IMR-90 (cell line): ENCODE results near the gene PTH. TPM values are rescaled to one million over a fixed set of nuclear protein-coding genes. Genes with fewer than 3 reads are reported as not detected.

Experiments
- ATAC-seq: fragments of 200-7000 bp; cut with Tn5 transposase; 2 replicates; pipeline ENCODE4 v1.9.1; 2020; ENCODE audit warnings: low read depth, mild to moderate bottlenecking, moderate library complexity
- BruUV-seq: library from RNA; stranded (reverse); fragments of 400-500 nt; replicated peaks from 2 replicates; lab custom pipeline; 2021; lab: Mats Ljungman, UMichigan
- CTCF ChIA-PET: fragments of 300-600 bp; formaldehyde crosslinking; extraction: SDS; loops from one replicate; lab custom pipeline; 2021; ENCODE audit warnings: antibody characterized with exemption; lab: Yijun Ruan, JAX
- POLR2A ChIA-PET: fragments of 300-600 bp; sonication (Branson Sonifier 250); formaldehyde crosslinking; loops from one replicate; lab custom pipeline; 2022; ENCODE audit warnings: antibody characterized with exemption; ENCODE audit not compliant: unreplicated experiment; lab: Charles Lee
- DNase-seq: peaks from one replicate; pipeline ENCODE4 v3.0.0; 2013
- H2AFZ ChIP-seq: replicated peaks from 2 replicates; pipeline ENCODE3; 2013; ENCODE audit warnings: low read length, mild to moderate bottlenecking; ENCODE audit not compliant: poor library complexity
- H2AK5ac ChIP-seq: 2 replicates; pipeline ENCODE4 v1.6.1; 2013; ENCODE audit warnings: low read depth, low read length, inconsistent platforms
- H2AK9ac ChIP-seq: replicated peaks from 2 replicates; pipeline ENCODE3; 2013; ENCODE audit warnings: mild to moderate bottlenecking, low read depth, low read length, moderate library complexity; ENCODE audit not compliant: poor library complexity
- H2BK120ac ChIP-seq: 2 replicates; pipeline ENCODE4 v1.6.1; 2013; ENCODE audit warnings: low read depth, low read length, inconsistent platforms
- H2BK15ac ChIP-seq: 3 replicates; pipeline ENCODE4 v1.6.1; 2013; ENCODE audit warnings: low read depth, low read length, inconsistent platforms
- H2BK20ac ChIP-seq: 2 replicates; pipeline ENCODE4 v1.6.1; 2013; ENCODE audit warnings: low read depth, mild to moderate bottlenecking, inconsistent platforms, low read length, moderate library complexity
- H2BK5ac ChIP-seq: 2 replicates; pipeline ENCODE4 v1.6.1; 2013; ENCODE audit warnings: mild to moderate bottlenecking, low read depth, low read length, inconsistent platforms; ENCODE audit not compliant: poor library complexity, severe bottlenecking
- H3K14ac ChIP-seq: replicated peaks from 2 replicates; pipeline ENCODE4 v1.6.1; 2013; ENCODE audit warnings: low read depth, low read length, inconsistent platforms
- H3K18ac ChIP-seq: 2 replicates; pipeline ENCODE4 v1.6.1; 2013; ENCODE audit warnings: low read depth, low read length, control low read depth
- H3K23ac ChIP-seq: 2 replicates; pipeline ENCODE4 v1.6.1; 2013; ENCODE audit warnings: low read depth, low read length, inconsistent platforms
- H3K27ac ChIP-seq: 2 replicates; pipeline ENCODE4 v1.5.1; 2013; ENCODE audit warnings: mild to moderate bottlenecking, control low read depth, low read length; ENCODE audit not compliant: insufficient read depth
- H3K27me3 ChIP-seq: 2 replicates; pipeline ENCODE4 v1.6.1; 2013; ENCODE audit warnings: low read length; ENCODE audit not compliant: control insufficient read depth, insufficient read depth
- H3K36me3 ChIP-seq: 2 replicates; pipeline ENCODE4 v1.6.1; 2013; ENCODE audit warnings: low read length, mixed read lengths; ENCODE audit not compliant: control insufficient read depth, insufficient read depth
- H3K4ac ChIP-seq: 2 replicates; pipeline ENCODE4 v1.6.1; 2013; ENCODE audit warnings: low read depth, low read length, inconsistent platforms
- H3K4me1 ChIP-seq: 2 replicates; pipeline ENCODE4 v1.6.1; 2013; ENCODE audit warnings: low read length, mixed read lengths; ENCODE audit not compliant: control insufficient read depth, insufficient read depth
- H3K4me2 ChIP-seq: 2 replicates; pipeline ENCODE4 v1.6.1; 2013; ENCODE audit warnings: low read depth, mild to moderate bottlenecking, control low read depth, low read length, moderate library complexity
- H3K4me3 ChIP-seq: 2 replicates; pipeline ENCODE4 v1.5.1; 2013; ENCODE audit warnings: low read depth, mild to moderate bottlenecking, control low read depth, low read length, moderate library complexity; ENCODE audit not compliant: insufficient read depth
- H3K56ac ChIP-seq: 2 replicates; pipeline ENCODE4 v1.6.1; 2013; ENCODE audit warnings: low read length, inconsistent platforms; ENCODE audit not compliant: insufficient read depth; ENCODE audit errors: extremely low read depth
- H3K79me1 ChIP-seq, 2 experiments: 2 replicates each; pipeline ENCODE4 v1.6.1; 2013; ENCODE audit warnings: low read length in 2 of 2, inconsistent platforms in 1 of 2, low read depth in 1 of 2
- H3K9ac ChIP-seq: 2 replicates; pipeline ENCODE4 v1.6.1; 2013; ENCODE audit warnings: low read depth, low read length, control low read depth
- H3K9me1 ChIP-seq: 2 replicates; pipeline ENCODE4 v1.6.1; 2013; ENCODE audit warnings: low read length, inconsistent platforms; ENCODE audit not compliant: insufficient read depth
- H3K9me3 ChIP-seq: 2 replicates; pipeline ENCODE4 v1.6.1; 2013; ENCODE audit warnings: low read length; ENCODE audit not compliant: control insufficient read depth, insufficient read depth
- H4K20me1 ChIP-seq: 2 replicates; pipeline ENCODE4 v1.6.1; 2013; ENCODE audit warnings: low read length, inconsistent platforms; ENCODE audit not compliant: insufficient read depth
- H4K5ac ChIP-seq: 2 replicates; pipeline ENCODE4 v1.6.1; 2013; ENCODE audit warnings: mild to moderate bottlenecking, low read depth, low read length, control low read depth
- H4K8ac ChIP-seq, 2 experiments: 2 replicates each; pipeline ENCODE4 v1.6.1; 2013; ENCODE audit warnings: low read depth in 2 of 2, low read length in 2 of 2, control low read depth in 1 of 2, inconsistent platforms in 1 of 2
- H4K91ac ChIP-seq: 2 replicates; pipeline ENCODE4 v1.6.1; 2013; ENCODE audit warnings: low read depth, low read length, inconsistent platforms; ENCODE audit not compliant: insufficient read depth
- CTCF ChIP-seq: conservative IDR thresholded peaks from 2 replicates; pipeline ENCODE4 v1.5.1; 2012; ENCODE audit warnings: mild to moderate bottlenecking, low read depth, low read length, improper control_type of control experiment
- FOS ChIP-seq: fragments of 150-350 bp; IDR thresholded peaks from 2 replicates; pipeline ENCODE4 v1.6.1; 2016; ENCODE audit warnings: low read depth, low read length
- MAZ ChIP-seq: IDR thresholded peaks from 2 replicates; pipeline ENCODE4 v1.6.1; 2012; ENCODE audit warnings: low read depth, mild to moderate bottlenecking, low read length, improper control_type of control experiment, moderate library complexity, borderline replicate concordance
- MXI1 ChIP-seq: IDR thresholded peaks from 2 replicates; pipeline ENCODE4 v1.6.1; 2012; ENCODE audit warnings: low read depth, mild to moderate bottlenecking, low read length, moderate library complexity, borderline replicate concordance
- NFE2L2 ChIP-seq: fragments of 150-350 bp; IDR thresholded peaks from 2 replicates; pipeline ENCODE4 v1.6.1; 2016; ENCODE audit warnings: low read depth, mild to moderate bottlenecking, low read length
- POLR2A ChIP-seq: IDR thresholded peaks from 2 replicates; pipeline ENCODE4 v1.6.1; 2012; ENCODE audit warnings: mild to moderate bottlenecking, low read depth, low read length
- RAD21 ChIP-seq: IDR thresholded peaks from 2 replicates; pipeline ENCODE4 v1.6.1; 2012; ENCODE audit warnings: low read length, improper control_type of control experiment
- RFX5 ChIP-seq: IDR thresholded peaks from 2 replicates; pipeline ENCODE4 v1.8.0; 2012; ENCODE audit warnings: low read depth, mild to moderate bottlenecking, low read length, moderate library complexity
- USF2 ChIP-seq: fragments of 150-350 bp; IDR thresholded peaks from 2 replicates; pipeline ENCODE4 v1.6.1; 2017; ENCODE audit warnings: mild to moderate bottlenecking, antibody characterized with exemption, low read length, low read depth
- WGBS, 2 experiments: methylation state at CpG; one replicate each; pipeline versions ENCODE4 v1.1.5 to v1.1.7; 2013; ENCODE audit warnings: missing lambda C conversion rate in 2 of 2; ENCODE audit not compliant: insufficient read length in 1 of 2; ENCODE audit errors: extremely low coverage in 2 of 2; 5-methylcytosine and 5-hydroxymethylcytosine counted together
- dilution Hi-C: fragments of 300-500 bp; cut with HindIII; formaldehyde crosslinking; loops from one replicate; pipeline ENCODE4 v1.14.3; 2018; ENCODE audit warnings: low sequenced_read_pairs; ENCODE audit not compliant: unreplicated experiment
- in situ Hi-C: fragments of 300-500 bp; cut with MboI; formaldehyde crosslinking; loops from 3 replicates; pipeline ENCODE4 v1.14.3; 2019; ENCODE audit warnings: low sequenced_read_pairs, inconsistent platforms, mixed read lengths
- intact Hi-C: fragments of 100-400 bp; cut with micrococcal nuclease; formaldehyde crosslinking; loops from 2 replicates; pipeline ENCODE4 v1.10.0; 2022
- polyA plus RNA-seq, 3 experiments: library from polyadenylated mRNA; depleted of rRNA; stranded (reverse); fragments of >200 nt; gene quantifications; 2 replicates each; pipeline ENCODE4 v1.2.3, GENCODE V29; 2012; ENCODE audit warnings: low replicate concordance in 1 of 3
- total RNA-seq: library from RNA; depleted of rRNA; stranded (reverse); fragments of >200 nt; gene quantifications from 2 replicates; pipeline ENCODE4 v1.2.3, GENCODE V29; 2012

PTH gene
- total and polyA plus RNA-seq, 2 of the 4 experiments (the other 2 are of a cell fraction), result not detected

DNA sequence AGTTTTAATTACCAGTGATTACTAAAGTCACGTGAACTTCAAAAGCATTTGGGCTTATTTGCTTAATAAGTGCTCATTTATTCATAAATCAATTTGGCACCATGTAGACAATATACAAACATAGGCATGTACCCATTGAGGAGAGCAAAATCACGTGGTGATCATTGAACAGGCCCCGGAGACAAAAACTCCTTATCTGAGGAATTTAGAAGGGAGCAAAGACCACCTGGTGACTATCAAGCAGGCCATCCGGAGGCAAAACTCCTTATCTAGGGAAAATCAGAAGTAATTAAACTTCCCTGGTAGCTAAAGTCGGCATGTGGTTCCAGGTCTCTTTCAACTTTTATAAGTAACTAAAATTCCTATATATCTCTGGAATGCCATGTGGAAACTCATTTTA lies 27.0 kb downstream of the PTH start:
- H2BK120ac ChIP-seq, result no peak overlapping the region
- intact Hi-C loops (loop anchor here (10.0 kb wide), 1 partner anchor 194 kb away; the partner anchor contains the start of gene BMAL1), dilution Hi-C loops (no loop called here), in situ Hi-C loops (no loop called here)
- peaks cover 26% of the 10 kb centered on the region for H3K27me3 ChIP-seq
- TF ChIP-seq RAD21 (no peak), MXI1 (no peak), NFE2L2 (no peak), RFX5 (no peak), MAZ (no peak), FOS (no peak), USF2 (no peak), POLR2A (no peak), CTCF (no peak)
- no peak overlapping the region for H2AK5ac ChIP-seq
- CTCF ChIA-PET, result no interaction called here
- no peaks in the 10 kb centered on the region; the same call in 1 of the 2 replicates for H3K9me3 ChIP-seq
- ATAC-seq (no peak), DNase-seq (no peak)
- H4K5ac ChIP-seq, result no peak overlapping the region
- H2BK15ac ChIP-seq, result no peak overlapping the region
- H4K8ac ChIP-seq, result no peak overlapping the region
- no peak overlapping the region for H2AK9ac ChIP-seq
- peaks cover 2% of the 10 kb centered on the region for H3K4me1 ChIP-seq
- BruUV-seq, result no TSS peak
- no peaks in the 10 kb centered on the region for H4K20me1 ChIP-seq
- no peak overlapping the region for H2AFZ ChIP-seq
- H3K56ac ChIP-seq, result no peak overlapping the region
- H2BK20ac ChIP-seq, result no peak overlapping the region
- H3K4me3 ChIP-seq, result no peak overlapping the region
- no peak overlapping the region for H3K18ac ChIP-seq
- no peak overlapping the region for H3K23ac ChIP-seq
- peaks cover 0 to 4% of the 10 kb centered on the region in 2 experiments; a peak in 1 of 4 replicates for H3K79me1 ChIP-seq
- no peak overlapping the region for H3K14ac ChIP-seq
- no peak overlapping the region for H3K4me2 ChIP-seq
- no peaks in the 10 kb centered on the region for H3K36me3 ChIP-seq
- WGBS, 2 experiments, result no CpG with 5 or more reads among the region's 5 CpGs
- H3K27ac ChIP-seq, result no peak overlapping the region
- H2BK5ac ChIP-seq, result no peak overlapping the region
- POLR2A ChIA-PET, result no interaction called here
- H3K9me1 ChIP-seq, result no peaks in the 10 kb centered on the region
- no peak overlapping the region for H3K9ac ChIP-seq
- no peak overlapping the region for H3K4ac ChIP-seq
- no peak overlapping the region for H4K91ac ChIP-seq
